GM18508 (cell line): ENCODE measurements around the gene NOBOX.
"Not testable (repeated sequence)": the region's sequence is repeated elsewhere in the genome, so short reads cannot be mapped to it uniquely, and the experiment has no call there.

ENCODE experiments used
- ATAC-seq: cut with Tn5 transposase; IDR thresholded peaks from one replicate; pipeline ENCODE4 v1.9.1; 2021; ENCODE audit warnings: moderate number of reproducible peaks; ENCODE audit not compliant: insufficient read depth, unreplicated experiment

Gene NOBOX

DNA sequence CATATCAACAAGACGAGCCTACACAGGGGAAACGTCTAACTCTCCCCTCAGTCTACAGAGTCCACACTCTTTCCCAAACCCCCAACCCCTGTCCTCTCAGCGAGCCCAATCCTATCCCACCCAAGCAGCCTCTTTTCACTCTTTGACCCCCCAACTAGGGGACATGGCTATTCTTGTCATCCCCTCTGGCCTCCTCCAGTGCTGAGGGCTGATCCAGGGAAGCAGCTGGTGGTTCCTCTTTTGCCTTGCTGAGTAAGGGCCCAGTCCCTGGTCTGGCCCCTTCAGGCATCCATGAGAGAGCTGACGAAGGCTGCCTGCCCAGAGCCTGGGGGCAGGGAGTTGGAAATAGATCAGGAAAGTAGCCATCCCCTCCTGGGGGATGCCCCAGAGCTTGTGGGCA lies 6.4 kb downstream of the NOBOX start:
- ATAC-seq = no peak

GRCh38 chr7:144391823-144392255 lies 11.7 kb downstream of the NOBOX start:
- peak; percentile 65 for ATAC-seq

DNA sequence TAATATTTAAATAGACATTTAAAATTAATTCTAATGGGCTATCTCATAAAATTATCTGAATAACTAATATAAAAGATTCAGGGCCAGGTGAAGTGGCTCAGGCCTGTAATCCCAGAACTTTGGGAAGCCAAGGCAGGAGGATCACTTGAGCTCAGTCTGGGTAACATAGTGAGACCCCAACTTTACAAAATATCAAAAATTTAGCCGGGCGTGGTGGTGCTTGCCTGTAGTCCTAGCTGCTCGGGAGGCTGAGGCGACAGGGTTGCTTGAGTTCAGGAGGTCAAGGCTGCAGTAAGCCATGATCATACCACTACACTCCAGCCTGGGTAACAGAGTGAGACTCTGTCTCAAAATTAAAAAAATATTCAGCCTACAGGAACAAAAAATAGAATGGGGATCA lies 12.5 kb downstream of the NOBOX start:
- no peak for ATAC-seq

DNA sequence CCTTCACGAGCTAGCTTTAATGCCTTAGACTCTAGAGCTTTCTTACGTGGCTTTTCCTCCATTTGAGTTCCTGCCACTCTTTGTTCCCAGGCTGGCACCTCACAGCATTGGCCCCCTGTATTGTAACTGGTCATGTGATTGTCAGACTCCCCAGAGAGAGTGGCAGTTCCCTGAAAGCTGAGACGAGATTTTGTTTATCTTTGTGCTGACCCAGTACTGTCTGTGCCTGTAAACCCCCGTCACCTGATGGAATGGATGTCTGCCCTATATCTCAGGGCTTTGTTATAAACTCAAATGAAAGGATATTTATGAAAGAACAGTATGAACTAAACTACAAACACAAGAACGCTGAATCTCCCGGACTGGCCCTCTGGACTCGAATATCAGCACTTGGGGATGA lies 13.0 kb downstream of the NOBOX start:
- ATAC-seq = no peak

- ATAC-seq = no peak
Observed at GRCh38 chr7:144388950-144389349, 14.5 kb downstream of the NOBOX start.

- no peak for ATAC-seq
Observed at GRCh38 chr7:144386741-144387140, 16.8 kb downstream of the NOBOX start.

DNA sequence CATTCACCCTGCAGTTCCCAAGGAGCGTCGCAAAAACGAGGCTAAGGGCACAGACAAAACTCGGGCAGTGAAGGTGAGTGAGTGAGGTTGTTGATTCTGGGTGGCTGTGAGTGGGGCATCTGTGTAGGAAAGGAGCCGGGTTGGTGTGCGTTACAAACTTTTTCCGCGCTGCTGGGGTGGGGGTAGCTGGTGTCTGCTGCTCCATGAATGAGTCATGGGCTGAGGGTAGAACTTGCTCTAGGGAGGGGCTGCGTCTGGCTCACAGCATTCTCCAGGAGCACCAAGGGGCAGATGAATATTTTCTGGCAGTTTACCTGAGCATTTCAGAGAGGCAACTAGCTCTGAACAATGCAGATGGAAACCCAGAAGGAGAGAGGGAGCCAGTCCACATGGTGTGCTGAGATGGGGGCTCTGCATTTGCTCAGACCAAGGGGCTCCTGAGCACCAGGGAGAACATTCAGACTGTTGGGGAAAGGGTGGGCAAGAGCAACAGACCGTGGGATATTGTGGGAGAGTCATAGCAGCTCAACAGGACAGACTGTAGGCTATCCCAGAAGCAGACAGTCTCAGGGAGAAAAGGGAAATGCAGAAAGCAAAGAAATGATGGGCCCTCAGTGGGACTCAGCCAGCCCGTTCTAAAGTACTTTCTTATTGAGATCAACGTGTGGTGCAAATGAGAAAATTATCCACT lies 18.8 kb downstream of the NOBOX start:
- ATAC-seq = no peak

DNA sequence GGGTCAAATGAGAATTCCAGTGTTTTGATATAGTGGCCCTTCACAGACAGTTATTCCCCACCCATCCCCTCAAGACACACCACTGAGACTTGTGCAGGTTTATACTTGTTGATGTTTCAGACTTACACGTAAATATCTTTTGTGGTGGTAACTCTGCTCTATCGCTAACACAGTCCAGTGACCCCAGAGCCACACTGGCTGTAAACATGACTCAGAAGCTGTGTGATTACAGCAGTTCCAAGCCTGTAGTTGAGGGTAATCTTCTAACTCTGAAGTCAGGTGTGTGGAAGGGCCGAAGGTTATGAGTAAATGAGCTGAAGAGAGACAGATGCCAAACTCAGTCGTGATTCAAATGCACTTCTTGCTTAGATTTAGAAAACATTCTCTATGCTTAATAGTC lies 19.4 kb downstream of the NOBOX start:
- ATAC-seq = no peak

GRCh38 chr7:144379776-144380384 lies 23.6 kb downstream of the NOBOX start:
- ATAC-seq = no peak

DNA sequence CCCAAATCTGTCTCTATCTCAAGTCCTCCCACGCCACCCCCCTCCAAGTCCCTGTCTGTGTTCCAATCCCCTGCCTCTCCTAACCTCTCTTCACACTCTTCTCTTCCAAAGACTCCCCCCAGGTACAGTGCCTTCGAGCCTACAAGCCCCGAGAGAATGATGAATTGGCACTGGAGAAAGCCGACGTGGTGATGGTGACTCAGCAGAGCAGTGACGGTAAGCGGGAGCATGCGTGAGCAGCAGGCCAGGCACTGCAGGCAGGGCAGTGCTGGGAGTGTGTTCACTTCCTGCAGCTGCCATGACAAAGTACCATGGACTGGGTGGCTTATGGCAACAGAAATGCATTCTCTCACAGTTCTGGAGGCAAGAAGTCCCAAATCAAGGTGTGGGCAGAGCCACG lies 24.8 kb downstream of the NOBOX start:
- ATAC-seq = no peak

DNA sequence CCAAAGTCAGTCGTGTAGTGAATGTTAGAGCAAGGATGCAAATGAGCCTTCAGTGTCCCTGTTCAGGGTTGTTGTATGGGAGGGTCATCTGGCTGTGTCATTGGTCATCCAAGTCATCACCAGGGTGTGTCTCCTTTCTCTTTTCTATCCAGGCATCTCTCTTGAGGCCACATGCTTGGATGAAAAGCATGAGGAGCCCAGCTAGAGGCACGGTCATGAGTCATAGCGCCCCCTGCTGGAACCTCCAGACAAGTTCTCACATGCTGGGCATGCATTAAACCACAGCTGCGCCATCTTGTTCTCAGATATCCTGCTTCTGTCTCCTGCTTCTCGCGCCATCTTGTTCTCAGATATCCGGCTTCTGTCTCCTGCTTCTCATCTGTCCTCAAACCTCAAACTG lies 34.3 kb downstream of the NOBOX start:
- ATAC-seq = not testable (repeated sequence)

DNA sequence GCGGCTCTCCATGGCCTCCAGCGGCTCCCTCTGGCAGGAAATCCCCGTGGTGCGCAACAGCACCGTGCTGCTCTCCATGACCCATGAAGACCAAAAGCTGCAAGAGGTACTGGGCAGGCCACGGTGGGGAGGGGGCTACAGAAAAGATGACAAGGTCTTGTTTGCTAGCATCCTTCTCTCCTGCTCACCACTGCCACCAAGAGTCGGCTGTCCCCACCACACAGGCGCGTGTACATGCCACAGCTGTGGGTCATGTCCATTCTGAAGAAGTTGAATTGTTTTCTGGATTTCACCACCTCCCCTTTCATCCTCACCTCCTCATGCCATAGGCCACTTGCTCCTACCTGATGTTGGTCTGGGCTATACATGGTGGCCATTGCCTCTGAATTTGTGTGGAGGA lies 36.2 kb downstream of the NOBOX start:
- not testable (repeated sequence) for ATAC-seq

- not testable (repeated sequence) for ATAC-seq
Observed at GRCh38 chr7:144365523-144365922, 38.0 kb downstream of the NOBOX start.

DNA sequence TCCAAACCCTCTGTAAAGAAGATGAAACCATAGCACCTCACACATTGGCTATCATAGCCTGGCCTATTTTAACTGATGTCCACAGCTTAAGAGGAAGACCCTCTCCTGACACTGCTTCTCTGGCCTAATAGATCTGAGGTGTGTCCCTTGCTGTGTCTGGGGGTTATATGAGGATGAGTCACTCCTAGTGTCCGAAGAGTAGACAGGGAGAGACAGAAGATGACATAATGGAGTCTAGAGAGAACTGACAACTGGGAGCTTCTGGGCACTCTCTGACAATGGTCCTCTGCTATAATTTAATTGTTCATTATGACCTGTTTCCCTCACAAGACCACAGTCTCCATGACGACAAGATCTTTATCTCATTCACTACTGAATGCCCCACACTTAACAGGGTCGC lies 41.4 kb downstream of the NOBOX start:
- ATAC-seq = not testable (repeated sequence)

- ATAC-seq = not testable (repeated sequence)
Observed at GRCh38 chr7:144356860-144357259, 46.6 kb downstream of the NOBOX start.

DNA sequence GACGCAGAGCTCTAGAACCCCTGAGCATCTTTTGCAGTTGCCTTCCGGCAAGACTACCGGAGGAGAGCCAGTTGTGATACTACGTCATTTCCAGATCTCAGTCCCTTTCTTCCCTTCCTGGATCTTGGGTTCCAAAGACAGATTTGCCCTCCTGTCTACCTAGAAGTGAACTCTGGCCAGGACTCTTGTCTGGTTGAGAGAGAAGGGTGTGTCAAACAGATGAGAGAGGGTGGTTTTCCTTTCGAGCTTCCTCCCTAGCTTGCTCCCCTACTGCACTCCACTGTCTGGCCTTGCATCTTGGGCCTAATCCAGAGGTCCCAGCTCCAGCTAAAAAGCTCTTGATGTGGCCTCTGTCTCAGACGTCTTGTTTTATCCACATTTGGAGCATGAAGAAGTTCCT lies 47.3 kb downstream of the NOBOX start:
- ATAC-seq = not testable (repeated sequence)

GRCh38 chr7:144355176-144355822 lies 48.2 kb downstream of the NOBOX start, which contains the start of gene ARHGEF5:
Gene ARHGEF5 (plus strand): TSS chr7:144355402. CDS start chr7:144362670, 7,268 bp downstream.
- ATAC-seq = peak; percentile 50

DNA sequence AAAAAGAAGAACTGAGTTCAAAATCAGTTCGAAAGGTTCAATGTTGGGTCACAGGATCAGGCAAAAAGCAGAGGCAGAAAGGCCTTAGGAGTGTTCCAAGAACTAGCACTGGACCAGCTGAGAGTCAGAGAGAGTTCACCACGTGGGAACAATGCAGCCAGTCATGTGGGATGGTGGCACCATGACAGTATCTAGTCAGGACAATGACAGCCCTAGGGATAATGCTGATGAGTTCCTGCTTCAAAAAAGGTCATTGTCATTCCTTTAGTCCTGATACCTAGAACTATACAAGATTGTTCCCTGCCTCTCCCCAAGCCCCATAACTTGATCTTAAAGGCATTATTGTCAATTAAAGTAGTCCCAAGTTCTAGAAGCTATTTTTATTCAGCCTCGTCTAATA lies 51.8 kb downstream of the NOBOX start:
- ATAC-seq = not testable (repeated sequence)

DNA sequence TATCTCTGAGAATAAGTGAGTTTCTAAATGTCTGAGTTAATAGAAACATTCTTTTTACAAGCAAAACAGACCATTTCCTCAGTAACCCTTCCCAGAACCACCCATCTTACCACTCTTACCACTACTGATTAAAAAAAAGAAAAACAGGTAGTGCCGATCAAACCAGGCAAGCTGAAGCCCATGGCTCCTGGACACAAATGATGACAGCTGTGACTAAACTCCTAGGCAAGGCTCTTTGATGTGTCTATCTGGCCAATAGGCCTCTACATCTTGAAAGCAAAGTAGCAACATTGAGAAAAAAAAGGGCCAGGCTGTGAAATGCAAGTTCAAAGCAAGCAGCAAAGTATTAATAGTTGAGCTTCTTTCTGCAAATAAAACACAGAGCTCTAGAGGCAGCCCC lies 54.9 kb downstream of the NOBOX start:
- ATAC-seq = not testable (repeated sequence)
